Cerebellar cortex (tissue), 1 donor: ENCODE data around the gene PROSER3.
"Not testable (repeated sequence)": the region's sequence is repeated elsewhere in the genome, so short reads cannot be mapped to it uniquely, and the experiment has no call there.

Source experiments
- DNase-seq: peaks from one replicate; pipeline ENCODE4 v3.0.0-alpha.2; 2015; ENCODE audit warnings: low spot score

The PROSER3 gene

GRCh38 chr19:35755131-35755549 is 2.8 kb upstream of the PROSER3 start:
- no peak for DNase-seq

GRCh38 chr19:35755550-35756376 is 2.2 kb upstream of the PROSER3 start:
- no peak for DNase-seq

GRCh38 chr19:35756377-35757230 is 1.4 kb upstream of the PROSER3 start, which contains the start of gene HSPB6:
TSS of gene HSPB6 (minus strand) at chr19:35757029. CDS start at chr19:35757008, 21 bp downstream.
- DNase-seq = no peak

GRCh38 chr19:35757231-35757748 is 686 bp upstream of the PROSER3 start:
- no peak for DNase-seq

GRCh38 chr19:35759697-35760096 is 1.7 kb downstream of the PROSER3 start:
- DNase-seq = no peak

- no peak for DNase-seq
Measured at GRCh38 chr19:35760711-35761349, 2.9 kb downstream of the PROSER3 start.

- DNase-seq = no peak
Measured at GRCh38 chr19:35764432-35765315, 6.7 kb downstream of the PROSER3 start.

- DNase-seq = no peak
Measured at GRCh38 chr19:35766571-35767104, 8.7 kb downstream of the PROSER3 start.

- DNase-seq = no peak
Measured at GRCh38 chr19:35767288-35768081, 9.5 kb downstream of the PROSER3 start.

- no peak for DNase-seq
Measured at GRCh38 chr19:35768082-35768421, 10.1 kb downstream of the PROSER3 start.

- not testable (repeated sequence) for DNase-seq
Measured at GRCh38 chr19:35772362-35772761, 14.4 kb downstream of the PROSER3 start.

- DNase-seq = no peak
Measured at GRCh38 chr19:35773020-35773806, 15.2 kb downstream of the PROSER3 start.

- no peak for DNase-seq
Measured at GRCh38 chr19:35774274-35775045, 16.5 kb downstream of the PROSER3 start.

- no peak for DNase-seq
Measured at GRCh38 chr19:35775046-35775297, 17.0 kb downstream of the PROSER3 start.

- peak; percentile 99 for DNase-seq
Measured at GRCh38 chr19:35775298-35776101, 17.5 kb downstream of the PROSER3 start, which contains the start of gene ARHGAP33. TSS of gene ARHGAP33 (plus strand) at chr19:35775564. CDS start at chr19:35775659, 95 bp downstream.

GRCh38 chr19:35776102-35776788 is 18.3 kb downstream of the PROSER3 start:
- no peak for DNase-seq
